ENCODE results near the gene BBS9. TPM values are rescaled to one million over a fixed set of nuclear protein-coding genes. Genes with fewer than 3 reads are reported as not detected.

The BBS9 gene
- total RNA-seq, 1 donor from 2014 or later, result 18.6 TPM

DNA sequence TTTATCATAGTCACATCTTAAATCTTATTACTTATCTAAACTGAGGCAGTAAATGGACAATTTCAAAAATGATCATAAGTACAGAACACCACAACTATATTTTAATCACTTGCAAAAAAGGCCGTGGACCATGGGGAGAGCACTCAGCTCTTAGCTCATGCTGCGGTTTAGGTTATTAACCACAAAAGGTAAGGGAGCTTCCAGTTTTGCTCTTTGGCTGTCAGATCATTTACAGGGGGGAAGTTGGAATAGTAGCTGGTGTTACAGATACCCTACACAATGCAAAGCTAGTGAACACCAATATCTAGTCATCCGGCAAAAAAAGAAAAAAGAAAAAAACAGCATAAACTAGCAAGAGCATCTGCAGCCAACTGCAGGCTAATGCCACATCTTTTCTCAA lies 147.0 kb downstream of the BBS9 start:
- TF ChIP-seq, protein P1, sequence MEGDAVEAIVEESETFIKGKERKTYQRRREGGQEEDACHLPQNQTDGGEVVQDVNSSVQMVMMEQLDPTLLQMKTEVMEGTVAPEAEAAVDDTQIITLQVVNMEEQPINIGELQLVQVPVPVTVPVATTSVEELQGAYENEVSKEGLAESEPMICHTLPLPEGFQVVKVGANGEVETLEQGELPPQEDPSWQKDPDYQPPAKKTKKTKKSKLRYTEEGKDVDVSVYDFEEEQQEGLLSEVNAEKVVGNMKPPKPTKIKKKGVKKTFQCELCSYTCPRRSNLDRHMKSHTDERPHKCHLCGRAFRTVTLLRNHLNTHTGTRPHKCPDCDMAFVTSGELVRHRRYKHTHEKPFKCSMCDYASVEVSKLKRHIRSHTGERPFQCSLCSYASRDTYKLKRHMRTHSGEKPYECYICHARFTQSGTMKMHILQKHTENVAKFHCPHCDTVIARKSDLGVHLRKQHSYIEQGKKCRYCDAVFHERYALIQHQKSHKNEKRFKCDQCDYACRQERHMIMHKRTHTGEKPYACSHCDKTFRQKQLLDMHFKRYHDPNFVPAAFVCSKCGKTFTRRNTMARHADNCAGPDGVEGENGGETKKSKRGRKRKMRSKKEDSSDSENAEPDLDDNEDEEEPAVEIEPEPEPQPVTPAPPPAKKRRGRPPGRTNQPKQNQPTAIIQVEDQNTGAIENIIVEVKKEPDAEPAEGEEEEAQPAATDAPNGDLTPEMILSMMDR (IDR thresholded peaks at IDR 0.05), result no peak
- ChIA-PET POLR2A (no interaction called here), CTCF (no interaction called here)
- intact Hi-C loops (cut with micrococcal nuclease), result no loop called here
- DNase-seq (no peak), ATAC-seq (ENCODE audit: low read depth) (no peak)
- no peak overlapping the region for H3K27ac Mint-ChIP-seq
- H3K9me3 Mint-ChIP-seq, result peaks cover 30% of the 10 kb centered on the region
- H3K27me3 Mint-ChIP-seq, result no peaks in the 10 kb centered on the region
- H3K4me3 Mint-ChIP-seq, result no peak overlapping the region
- peaks cover 52% of the 10 kb centered on the region for H3K36me3 Mint-ChIP-seq (ENCODE audit: low read depth)
- no peaks in the 10 kb centered on the region for H3K4me1 Mint-ChIP-seq

DNA sequence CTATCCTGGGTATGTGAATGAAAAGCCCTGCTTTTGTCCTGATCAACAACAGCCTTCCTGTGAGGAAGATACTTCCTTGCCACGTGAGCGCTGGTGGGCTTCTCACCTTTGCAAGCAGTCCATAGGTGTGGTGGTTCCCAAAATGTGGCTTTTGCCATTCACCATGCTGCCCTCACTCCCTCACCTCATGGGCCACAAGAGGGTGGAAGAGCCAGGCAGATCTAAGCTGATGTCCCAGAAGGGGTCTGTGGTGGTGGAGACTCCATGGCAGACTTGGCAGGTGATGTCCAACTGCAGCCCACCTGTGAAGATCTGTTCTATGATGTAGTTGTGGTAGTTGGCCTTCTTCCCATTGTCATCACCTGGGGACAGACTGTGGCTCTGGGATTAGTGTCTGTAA lies 147.4 kb downstream of the BBS9 start:
- DNase-seq, result no peak
- Mint-ChIP-seq H3K9me3 (peaks cover 26% of the 10 kb centered on the region), H3K27ac (no peak overlapping the region), H3K4me3 (no peak overlapping the region), H3K36me3 (ENCODE audit: low read depth) (peaks cover 49% of the 10 kb centered on the region), H3K27me3 (no peaks in the 10 kb centered on the region), H3K4me1 (no peaks in the 10 kb centered on the region)
- CTCF ChIA-PET, result no interaction called here
- TF ChIP-seq, protein P1 (IDR thresholded peaks at IDR 0.05), result no peak
- ATAC-seq (ENCODE audit: low read depth), result no peak
- intact Hi-C loops (cut with micrococcal nuclease), result no loop called here
- POLR2A ChIA-PET, result no interaction called here

- Mint-ChIP-seq H3K36me3 (ENCODE audit: low read depth) (peaks cover 45% of the 10 kb centered on the region), H3K9me3 (peaks cover 22% of the 10 kb centered on the region), H3K27me3 (no peaks in the 10 kb centered on the region), H3K4me3 (no peak overlapping the region), H3K4me1 (no peaks in the 10 kb centered on the region), H3K27ac (no peak overlapping the region)
- ATAC-seq (ENCODE audit: low read depth), result no peak
- intact Hi-C loops (cut with micrococcal nuclease), result no loop called here
- ChIA-PET POLR2A (no interaction called here), CTCF (no interaction called here)
- no peak for DNase-seq
- TF ChIP-seq, protein P1 (IDR thresholded peaks at IDR 0.05), result no peak
Measured at GRCh38 chr7:33278095-33278494, 148.7 kb downstream of the BBS9 start.

DNA sequence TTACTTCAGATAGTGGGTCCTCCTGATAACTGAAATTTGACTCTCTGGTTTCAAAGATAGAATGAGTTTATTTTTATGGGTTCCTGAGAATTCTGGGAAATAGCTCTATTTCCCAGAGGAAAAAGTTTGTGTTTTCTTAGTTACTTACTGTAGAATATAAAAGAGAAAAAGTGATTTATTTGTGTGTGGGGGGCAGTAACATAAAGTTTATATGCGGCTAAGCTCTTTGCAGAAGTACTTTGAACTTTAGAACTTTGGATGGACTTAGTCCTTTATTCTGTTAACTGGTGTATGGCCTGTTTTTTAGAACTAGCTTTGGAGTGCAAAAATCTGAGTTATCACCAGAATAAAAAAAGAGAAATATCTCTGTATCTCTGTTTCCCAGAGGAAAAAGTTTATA lies 157.1 kb downstream of the BBS9 start:
- ATAC-seq (ENCODE audit: low read depth), result no peak

DNA sequence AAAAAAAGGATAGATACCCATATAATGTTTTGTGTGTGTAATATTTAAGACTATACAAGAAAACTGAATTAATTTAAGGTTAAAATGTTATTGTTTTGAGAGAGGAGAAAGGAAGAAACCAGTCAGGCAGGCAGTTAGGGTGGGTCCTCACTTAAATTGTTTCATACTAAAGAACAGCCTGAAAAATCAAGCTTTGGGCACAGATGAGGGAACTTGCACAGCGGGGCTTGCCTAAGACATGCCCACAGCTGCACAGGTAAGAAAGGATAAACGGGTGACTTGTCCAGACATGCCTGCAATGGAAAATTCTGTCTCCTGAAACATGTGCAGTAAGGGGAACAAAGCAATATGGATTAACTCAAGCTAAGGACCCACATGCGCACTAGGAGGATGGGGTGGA lies 158.4 kb downstream of the BBS9 start:
- POLR2A ChIA-PET, result no interaction called here
- Mint-ChIP-seq H3K4me3 (no peak overlapping the region), H3K36me3 (ENCODE audit: low read depth) (peaks cover 35% of the 10 kb centered on the region), H3K27ac (no peak overlapping the region), H3K27me3 (no peaks in the 10 kb centered on the region), H3K9me3 (peaks cover 14% of the 10 kb centered on the region), H3K4me1 (no peaks in the 10 kb centered on the region)
- CTCF ChIA-PET, result no interaction called here
- TF ChIP-seq, protein P1 (IDR thresholded peaks at IDR 0.05), result no peak
- intact Hi-C loops (cut with micrococcal nuclease), result no loop called here
- no peak for DNase-seq
- no peak for ATAC-seq (ENCODE audit: low read depth)

More for the DNA sequence above, 157.1 kb downstream of the BBS9 start:
- TF ChIP-seq, protein P1 (IDR thresholded peaks at IDR 0.05), result no peak
- intact Hi-C loops (cut with micrococcal nuclease), result no loop called here
- Mint-ChIP-seq H3K4me3 (no peak overlapping the region), H3K4me1 (no peaks in the 10 kb centered on the region), H3K9me3 (peaks cover 14% of the 10 kb centered on the region), H3K27ac (no peak overlapping the region), H3K27me3 (no peaks in the 10 kb centered on the region), H3K36me3 (ENCODE audit: low read depth) (peaks cover 36% of the 10 kb centered on the region)
- no peak for DNase-seq
- ChIA-PET CTCF (no interaction called here), POLR2A (no interaction called here)
